OCI-LY1 (cell line): Measurements from ENCODE around the gene KCNG4.

Experiments
- H2AFZ ChIP-seq: fragments of 200-600 bp; sonication (generic), shearing (Covaris generic); 2 replicates; pipeline ENCODE4 v1.6.0; 2014; ENCODE audit warnings: antibody characterized with exemption, mild to moderate bottlenecking, low read length
- H3F3A ChIP-seq: fragments of 200-600 bp; sonication (generic), shearing (Covaris generic); 2 replicates; pipeline ENCODE4 v1.6.0; 2014; ENCODE audit warnings: mild to moderate bottlenecking, antibody characterized with exemption, low read length, moderate library complexity; ENCODE audit not compliant: insufficient read depth
- H3K27ac ChIP-seq: fragments of 200-600 bp; sonication (generic); 2 replicates; pipeline ENCODE4 v1.5.1; 2014; ENCODE audit warnings: low read length, mixed run types, mild to moderate bottlenecking, low read depth; ENCODE audit not compliant: poor library complexity, severe bottlenecking
- H3K27me3 ChIP-seq: fragments of 200-600 bp; sonication (generic); 2 replicates; pipeline ENCODE4 v1.6.0; 2014; ENCODE audit warnings: antibody characterized with exemption, mild to moderate bottlenecking, low read length, moderate library complexity; ENCODE audit not compliant: insufficient read depth
- H3K36me3 ChIP-seq: fragments of 200-600 bp; sonication (generic); 2 replicates; pipeline ENCODE4 v1.6.1; 2014; ENCODE audit warnings: mild to moderate bottlenecking, antibody characterized with exemption, low read length, moderate library complexity, mixed read lengths; ENCODE audit not compliant: insufficient read depth
- H3K4me1 ChIP-seq: fragments of 200-600 bp; sonication (generic); 2 replicates; pipeline ENCODE4 v1.5.1; 2014; ENCODE audit warnings: mild to moderate bottlenecking, low read length, moderate library complexity; ENCODE audit not compliant: insufficient read depth, severe bottlenecking
- H3K4me2 ChIP-seq: fragments of 200-600 bp; sonication (generic), shearing (Covaris generic); 2 replicates; pipeline ENCODE4 v1.6.1; 2014; ENCODE audit warnings: low read length
- H3K4me3 ChIP-seq: fragments of 200-600 bp; sonication (generic); 2 replicates; pipeline ENCODE4 v1.5.1; 2014; ENCODE audit warnings: low read length, low read depth, mild to moderate bottlenecking, mixed read lengths; ENCODE audit not compliant: poor library complexity, severe bottlenecking
- H3K79me2 ChIP-seq: fragments of 200-600 bp; shearing (Covaris generic); 2 replicates; pipeline ENCODE4 v1.6.1; 2016; ENCODE audit warnings: mixed run types, low read length, mixed read lengths; ENCODE audit not compliant: insufficient read depth
- H3K9ac ChIP-seq: fragments of 200-600 bp; sonication (generic), shearing (Covaris generic); 2 replicates; pipeline ENCODE4 v1.6.1; 2014; ENCODE audit warnings: mild to moderate bottlenecking, low read length, mixed read lengths
- H3K9me2 ChIP-seq: fragments of 200-600 bp; sonication (generic), shearing (Covaris generic); 2 replicates; pipeline ENCODE4 v1.6.1; 2014; ENCODE audit warnings: low read depth, mild to moderate bottlenecking, low read length, mixed read lengths
- H3K9me3 ChIP-seq: fragments of 200-600 bp; shearing (Covaris generic); 2 replicates; pipeline ENCODE4 v1.6.1; 2014; ENCODE audit warnings: low read length, mixed read lengths
- H4K20me1 ChIP-seq: fragments of 200-600 bp; sonication (generic), shearing (Covaris generic); 2 replicates; pipeline ENCODE4 v1.6.0; 2016; ENCODE audit warnings: mild to moderate bottlenecking, low read length; ENCODE audit not compliant: insufficient read depth
- CTCF ChIP-seq: fragments of 200-600 bp; sonication (generic), shearing (Covaris generic); IDR thresholded peaks from 2 replicates; pipeline ENCODE4 v1.5.1; 2017; ENCODE audit warnings: mild to moderate bottlenecking, antibody characterized with exemption, low read length, moderate library complexity, mixed read lengths
- EZH2 ChIP-seq: fragments of 200-600 bp; sonication (generic), shearing (Covaris generic); IDR thresholded peaks from 2 replicates; pipeline ENCODE4 v1.8.0; 2017; ENCODE audit warnings: borderline replicate concordance, mixed run types, mild to moderate bottlenecking, antibody characterized with exemption, low read length, moderate library complexity, mixed read lengths

KCNG4 gene

GRCh38 chr16:84268291-84269040 is 28.7 kb upstream of the KCNG4 start:
- Histone ChIP-seq H3F3A (no peaks in the 10 kb centered on the region), H3K4me1 (no peaks in the 10 kb centered on the region), H3K9me2 (no peaks in the 10 kb centered on the region), H3K9ac (no peak overlapping the region), H3K36me3 (no peaks in the 10 kb centered on the region), H3K27me3 (no peaks in the 10 kb centered on the region), H2AFZ (no peak overlapping the region), H3K4me2 (no peak overlapping the region), H3K27ac (no peak overlapping the region), H3K9me3 (no peaks in the 10 kb centered on the region), H3K4me3 (no peak overlapping the region), H3K79me2 (no peaks in the 10 kb centered on the region), H4K20me1 (no peaks in the 10 kb centered on the region)
- TF ChIP-seq EZH2 = no peak

GRCh38 chr16:84267380-84267779 is 27.6 kb upstream of the KCNG4 start:
- H3K4me2 ChIP-seq = no peak overlapping the region
- H3K9me2 ChIP-seq = no peaks in the 10 kb centered on the region
- H3K4me3 ChIP-seq = no peak overlapping the region
- TF ChIP-seq CTCF (no peak), EZH2 (no peak)
- no peaks in the 10 kb centered on the region for H3K9me3 ChIP-seq
- no peaks in the 10 kb centered on the region for H3F3A ChIP-seq
- no peaks in the 10 kb centered on the region for H3K79me2 ChIP-seq
- H4K20me1 ChIP-seq = no peaks in the 10 kb centered on the region
- H3K9ac ChIP-seq = no peak overlapping the region
- no peaks in the 10 kb centered on the region for H3K4me1 ChIP-seq
- H2AFZ ChIP-seq = no peak overlapping the region
- H3K27me3 ChIP-seq = no peaks in the 10 kb centered on the region
- H3K27ac ChIP-seq = no peak overlapping the region
- H3K36me3 ChIP-seq = no peaks in the 10 kb centered on the region

GRCh38 chr16:84266451-84266850 is 26.6 kb upstream of the KCNG4 start:
- H2AFZ ChIP-seq = no peak overlapping the region
- no peaks in the 10 kb centered on the region for H3K9me3 ChIP-seq
- H3K27ac ChIP-seq = no peak overlapping the region
- H3K4me3 ChIP-seq = no peak overlapping the region
- H3K27me3 ChIP-seq = no peaks in the 10 kb centered on the region
- H3K79me2 ChIP-seq = no peaks in the 10 kb centered on the region
- no peaks in the 10 kb centered on the region for H3K9me2 ChIP-seq
- no peak overlapping the region for H3K9ac ChIP-seq
- H3K4me1 ChIP-seq = no peaks in the 10 kb centered on the region
- TF ChIP-seq CTCF = no peak
- TF ChIP-seq EZH2 = no peak
- H3K36me3 ChIP-seq = no peaks in the 10 kb centered on the region
- no peaks in the 10 kb centered on the region for H4K20me1 ChIP-seq
- no peak overlapping the region for H3K4me2 ChIP-seq
- H3F3A ChIP-seq = no peaks in the 10 kb centered on the region

GRCh38 chr16:84262939-84263338 is 23.1 kb upstream of the KCNG4 start:
- Histone ChIP-seq H3K27me3 (no peaks in the 10 kb centered on the region), H3K27ac (no peak overlapping the region), H3K4me2 (no peak overlapping the region), H3K9ac (no peak overlapping the region), H4K20me1 (no peaks in the 10 kb centered on the region), H3K4me3 (no peak overlapping the region), H3K79me2 (no peaks in the 10 kb centered on the region), H3K9me2 (no peaks in the 10 kb centered on the region), H2AFZ (no peak overlapping the region), H3K36me3 (no peaks in the 10 kb centered on the region), H3K9me3 (no peaks in the 10 kb centered on the region), H3F3A (no peaks in the 10 kb centered on the region), H3K4me1 (no peaks in the 10 kb centered on the region)
- no peak for TF ChIP-seq CTCF
- no peak for TF ChIP-seq EZH2
